Breast epithelium (tissue), 4 donors: Measurements from ENCODE around the gene LPAR1. TPM values are rescaled to one million over a fixed set of nuclear protein-coding genes. Genes with fewer than 3 reads are reported as not detected.
A peak's percentile ranks its signal among the peaks of the same experiment; 100 is the strongest.

Experiments
- DNase-seq, 2 donors: peaks; one replicate each; pipeline ENCODE4 v3.0.0-alpha.2; 2019; ENCODE audit warnings: low spot score in 2 of 2
- H3K27ac ChIP-seq, 2 donors: fragments of 200-600 bp; sonication (generic) in 1 of 2; one replicate each; pipeline ENCODE4 v1.5.1; 2016 to 2019; ENCODE audit warnings: mild to moderate bottlenecking in 1 of 2
- H3K27me3 ChIP-seq, 2 donors: fragments of 200-600 bp; sonication (generic) in 1 of 2; one replicate each; pipeline versions ENCODE4 v1.5.1 to v1.6.0; 2017 to 2019; ENCODE audit warnings: control low read depth in 1 of 2, mild to moderate bottlenecking in 1 of 2
- H3K36me3 ChIP-seq: fragments of 200-600 bp; one replicate; pipeline ENCODE4 v1.5.1; 2019
- H3K4me1 ChIP-seq, 2 donors: fragments of 200-600 bp; sonication (generic); one replicate each; pipeline ENCODE4 v1.5.1; 2016 to 2019; ENCODE audit warnings: control low read depth in 1 of 2
- H3K4me3 ChIP-seq, 3 donors: fragments of 200-600 bp; sonication (generic); 1 replicate in 2 of 3; 2 replicates in 1 of 3; pipeline ENCODE4 v1.5.1; 2016 to 2019; ENCODE audit warnings: mild to moderate bottlenecking in 3 of 3, moderate library complexity in 2 of 3
- H3K9me3 ChIP-seq, 2 donors: fragments of 200-600 bp; sonication (generic) in 1 of 2; one replicate each; pipeline ENCODE4 v1.5.1; 2016 to 2019; ENCODE audit warnings: control low read depth in 1 of 2
- CTCF ChIP-seq, 3 donors: fragments of 450-650 bp; IDR thresholded peaks; one replicate each; pipeline ENCODE4 v1.5.1; 2016 to 2017; ENCODE audit warnings: antibody characterized with exemption in 3 of 3, mild to moderate bottlenecking in 3 of 3, moderate library complexity in 3 of 3
- POLR2A ChIP-seq: fragments of 450-650 bp; IDR thresholded peaks from one replicate; pipeline ENCODE4 v1.6.1; 2016; ENCODE audit warnings: antibody characterized with exemption, mild to moderate bottlenecking, moderate library complexity
- POLR2AphosphoS5 ChIP-seq, 3 donors: sonication (generic); formaldehyde crosslinking; IDR thresholded peaks; one replicate each; pipeline ENCODE4 v1.6.1; 2017; ENCODE audit warnings: antibody characterized with exemption in 3 of 3
- intact Hi-C: fragments of 100-400 bp; cut with DNase I; formaldehyde crosslinking; loops from one replicate; pipeline ENCODE4 v1.15.1; 2023; ENCODE audit warnings: low total_unique reads
- total RNA-seq, 3 donors: library from RNA; depleted of rRNA; stranded (reverse); fragments of >200 nt; gene quantifications; one replicate each; pipeline ENCODE4 v1.1.0, GENCODE V29; 2016

LPAR1 gene
- total RNA-seq, 3 donors from 2014 or later, result 24.6 to 138 (median 79.3) TPM

DNA sequence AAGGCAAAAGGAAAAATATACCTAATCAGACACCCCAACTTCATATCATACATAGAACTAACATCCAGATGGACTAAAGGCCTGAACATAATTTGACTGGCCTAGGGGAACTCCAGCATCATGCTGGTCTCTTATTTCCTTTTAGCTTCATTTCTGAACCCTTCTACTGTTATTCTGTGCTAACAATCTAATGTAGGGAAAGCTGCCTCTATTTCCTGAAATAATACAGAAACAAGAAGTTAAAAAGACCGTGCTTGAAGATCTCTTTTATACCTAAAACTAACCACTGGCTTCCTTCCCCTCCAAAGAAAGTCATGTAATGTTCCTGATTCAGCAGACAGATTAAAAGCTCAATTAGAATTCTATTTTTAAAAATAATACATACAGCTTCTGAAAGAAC, 36.7 kb downstream of the LPAR1 start:
- DNase-seq, result no peak
- intact Hi-C loops, result no loop called here
- Histone ChIP-seq H3K36me3 (no peaks in the 10 kb centered on the region), H3K4me1 (no peaks in the 10 kb centered on the region), H3K4me3 (no peak overlapping the region), H3K27me3 (no peaks in the 10 kb centered on the region), H3K27ac (no peak overlapping the region), H3K9me3 (no peaks in the 10 kb centered on the region)
- TF ChIP-seq POLR2A (no peak), POLR2AphosphoS5 (IDR thresholded peaks at IDR 0.05) (no peak), CTCF (IDR thresholded peaks at IDR 0.05) (no peak)

GRCh38 chr9:111000202-111000601, 38.1 kb downstream of the LPAR1 start:
- TF ChIP-seq POLR2AphosphoS5 (IDR thresholded peaks at IDR 0.05) (no peak), POLR2A (no peak), CTCF (IDR thresholded peaks at IDR 0.05) (no peak)
- Histone ChIP-seq H3K9me3 (no peaks in the 10 kb centered on the region), H3K27me3 (no peaks in the 10 kb centered on the region), H3K4me1 (no peaks in the 10 kb centered on the region), H3K4me3 (no peak overlapping the region), H3K27ac (no peak overlapping the region), H3K36me3 (no peaks in the 10 kb centered on the region)
- DNase-seq, result no peak
- intact Hi-C loops, result no loop called here

DNA sequence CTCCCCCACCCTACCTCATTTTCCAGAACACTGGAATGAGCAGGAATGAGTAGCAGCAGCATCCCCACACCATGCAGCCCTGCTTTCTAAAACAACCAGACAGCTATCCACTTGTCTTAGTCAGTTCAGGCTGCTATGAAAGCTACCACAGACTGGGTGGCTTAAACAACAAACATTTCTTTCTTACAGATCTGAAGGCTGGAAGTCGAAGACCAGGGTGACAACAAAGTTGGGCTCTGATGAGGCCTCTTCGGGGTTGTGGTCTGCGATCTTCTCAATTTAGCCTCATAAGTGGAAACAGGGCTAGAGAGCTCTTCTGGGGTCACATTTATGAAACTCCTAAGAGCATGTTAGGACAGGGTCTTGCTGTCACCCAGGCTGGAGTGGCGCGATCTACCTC, 38.9 kb downstream of the LPAR1 start:
- Histone ChIP-seq H3K4me3 (no peak overlapping the region), H3K27ac (peak overlapping the region in 1 of 2 donors; percentile 28), H3K9me3 (no peaks in the 10 kb centered on the region), H3K4me1 (no peaks in the 10 kb centered on the region), H3K36me3 (no peaks in the 10 kb centered on the region), H3K27me3 (no peaks in the 10 kb centered on the region)
- no peak for DNase-seq
- TF ChIP-seq POLR2A, result no peak
- no peak for TF ChIP-seq CTCF (IDR thresholded peaks at IDR 0.05)
- TF ChIP-seq POLR2AphosphoS5 (IDR thresholded peaks at IDR 0.05), result no peak
- intact Hi-C loops, result no loop called here

GRCh38 chr9:110997847-110998246, 40.4 kb downstream of the LPAR1 start:
- TF ChIP-seq CTCF (IDR thresholded peaks at IDR 0.05) (no peak), POLR2A (no peak), POLR2AphosphoS5 (IDR thresholded peaks at IDR 0.05) (no peak)
- Histone ChIP-seq H3K4me3 (no peak overlapping the region), H3K27me3 (no peaks in the 10 kb centered on the region), H3K9me3 (no peaks in the 10 kb centered on the region), H3K27ac (peak overlapping the region in 1 of 2 donors; percentile 8), H3K4me1 (no peaks in the 10 kb centered on the region), H3K36me3 (no peaks in the 10 kb centered on the region)
- intact Hi-C loops, result no loop called here
- no peak for DNase-seq

- Histone ChIP-seq H3K27ac (peak overlapping the region in 1 of 2 donors; percentile 29), H3K36me3 (no peaks in the 10 kb centered on the region), H3K9me3 (no peaks in the 10 kb centered on the region), H3K4me1 (no peaks in the 10 kb centered on the region), H3K4me3 (no peak overlapping the region), H3K27me3 (no peaks in the 10 kb centered on the region)
- DNase-seq, result peak in 1 of 2 donors; percentile 22
- TF ChIP-seq POLR2AphosphoS5 (IDR thresholded peaks at IDR 0.05) (no peak), POLR2A (no peak), CTCF (IDR thresholded peaks at IDR 0.05) (no peak)
- intact Hi-C loops, result no loop called here
These were observed 41.6 kb downstream of the LPAR1 start for GRCh38 chr9:110996436-110997220.
